Skeletal muscle cell (primary cell): ENCODE results near the gene TCF23.

ENCODE experiments used
- DNase-seq: peaks from one replicate; pipeline ENCODE4 v3.0.0-alpha.2; 2010; ENCODE audit warnings: low read depth
- H3K4me3 ChIP-seq: 2 replicates; pipeline ENCODE4 v1.5.1; 2011; ENCODE audit warnings: low read depth, mild to moderate bottlenecking, control low read depth, low read length, moderate library complexity

Gene TCF23

GRCh38 chr2:27127883-27128667 lies 20.7 kb upstream of the TCF23 start:
- no peak overlapping the region for H3K4me3 ChIP-seq

GRCh38 chr2:27128668-27129571 lies 19.9 kb upstream of the TCF23 start:
- H3K4me3 ChIP-seq = no peak overlapping the region
- DNase-seq = no peak

More at GRCh38 chr2:27127883-27128667, 20.7 kb upstream of the TCF23 start:
- no peak for DNase-seq

GRCh38 chr2:27130396-27130795 lies 18.4 kb upstream of the TCF23 start:
- no peak overlapping the region for H3K4me3 ChIP-seq
- DNase-seq = no peak

- DNase-seq = no peak
- no peak overlapping the region for H3K4me3 ChIP-seq
Measured at GRCh38 chr2:27131429-27131828, 17.4 kb upstream of the TCF23 start.

GRCh38 chr2:27133195-27133875 lies 15.5 kb upstream of the TCF23 start:
- no peak for DNase-seq
- H3K4me3 ChIP-seq = peak overlapping the region; percentile 82

- DNase-seq = peak; percentile 78
- H3K4me3 ChIP-seq = peak within 1 kb of the TSS; percentile 82
Measured at GRCh38 chr2:27133905-27134780, 14.7 kb upstream of the TCF23 start, which contains the start of gene PREB. PREB (minus strand) TSS chr2:27134636; CDS start chr2:27134421, 215 bp downstream.

GRCh38 chr2:27134781-27135477 lies 13.9 kb upstream of the TCF23 start:
- H3K4me3 ChIP-seq = peak overlapping the region; percentile 11
- no peak for DNase-seq

GRCh38 chr2:27135478-27135955 lies 13.3 kb upstream of the TCF23 start:
- DNase-seq = no peak
- no peak overlapping the region for H3K4me3 ChIP-seq

- no peak overlapping the region for H3K4me3 ChIP-seq
- no peak for DNase-seq
Measured at GRCh38 chr2:27136751-27137150, 12.1 kb upstream of the TCF23 start.

- no peak overlapping the region for H3K4me3 ChIP-seq
- no peak for DNase-seq
Measured at GRCh38 chr2:27137322-27137935, 11.4 kb upstream of the TCF23 start.

GRCh38 chr2:27138111-27138510 lies 10.7 kb upstream of the TCF23 start:
- no peak overlapping the region for H3K4me3 ChIP-seq
- no peak for DNase-seq

- no peak within 1 kb of the TSS for H3K4me3 ChIP-seq
- no peak for DNase-seq
Measured at GRCh38 chr2:27139310-27139709, 9.5 kb upstream of the TCF23 start, which contains the start of gene PRR30. PRR30 (minus strand) TSS chr2:27139410; CDS start chr2:27138329, 1,081 bp downstream.

GRCh38 chr2:27143285-27143684 lies 5.5 kb upstream of the TCF23 start:
- DNase-seq = no peak
- no peak overlapping the region for H3K4me3 ChIP-seq

- DNase-seq = no peak
- H3K4me3 ChIP-seq = no peak overlapping the region
Measured at GRCh38 chr2:27145682-27146081, 3.1 kb upstream of the TCF23 start.

- DNase-seq = no peak
- no peak overlapping the region for H3K4me3 ChIP-seq
Measured at GRCh38 chr2:27147935-27148334, 869 bp upstream of the TCF23 start.

- H3K4me3 ChIP-seq = no peak overlapping the region
- no peak for DNase-seq
Measured at GRCh38 chr2:27149570-27150405, 984 bp downstream of the TCF23 start.
